GM23248 (cell line): ENCODE data around the gene PTEN.

Experiments
- EZH2 ChIP-seq: fragments of 200-600 bp; sonication (generic); IDR thresholded peaks from 2 replicates; pipeline ENCODE4 v1.6.1; 2018; ENCODE audit warnings: antibody characterized with exemption, mild to moderate bottlenecking; ENCODE audit not compliant: insufficient read depth, poor library complexity, severe bottlenecking
- EZH2phosphoT487 ChIP-seq: fragments of 200-600 bp; sonication (generic); IDR thresholded peaks from 2 replicates; pipeline ENCODE4 v1.6.1; 2018; ENCODE audit warnings: antibody characterized with exemption, moderate library complexity, mild to moderate bottlenecking, low read depth; ENCODE audit not compliant: insufficient read depth

DNA sequence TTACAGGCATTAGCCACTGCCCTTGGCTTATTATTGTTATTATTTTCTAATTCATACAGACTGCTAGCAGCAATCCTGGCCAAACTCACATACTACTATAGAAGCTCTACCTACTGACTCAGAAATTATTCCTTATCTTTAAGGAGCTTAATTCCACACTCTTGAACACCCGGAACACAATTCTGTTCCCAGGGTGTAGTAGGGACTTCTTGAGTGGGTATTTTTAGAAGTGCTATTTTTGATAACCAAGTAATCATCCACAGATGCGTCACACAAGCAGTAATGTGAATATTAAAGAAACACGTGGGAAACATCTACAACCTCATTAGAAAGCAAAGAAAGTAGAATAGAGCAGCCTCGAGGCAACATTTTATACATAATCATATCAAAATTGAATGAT lies 149.2 kb downstream of the PTEN start:
- no peak for TF ChIP-seq EZH2
- no peak for TF ChIP-seq EZH2phosphoT487
